Keratinocyte (primary cell): ENCODE results near the gene RPL31. TPM values are rescaled to one million over a fixed set of nuclear protein-coding genes. Genes with fewer than 3 reads are reported as not detected.

ENCODE experiments used
- DNase-seq: peaks from one replicate; pipeline ENCODE4 v3.0.0-alpha.2; 2011; ENCODE audit warnings: low read depth, missing footprints, low spot score
- FAIRE-seq: peaks from 2 replicates; lab custom pipeline; 2011; peaks lifted over from hg19 to GRCh38; lab: Jason Lieb, UNC
- H2AFZ ChIP-seq: 2 replicates; pipeline ENCODE4 v1.6.0; 2012; ENCODE audit warnings: low read length, control low read depth, inconsistent platforms; ENCODE audit not compliant: control insufficient read depth
- H3K27ac ChIP-seq: 2 replicates; pipeline ENCODE4 v1.5.1; 2011; ENCODE audit warnings: low read length; ENCODE audit not compliant: control insufficient read depth, insufficient read depth
- H3K27me3 ChIP-seq: 3 replicates; pipeline ENCODE4 v1.6.0; 2011; ENCODE audit warnings: low read length; ENCODE audit not compliant: control insufficient read depth, insufficient read depth; ENCODE audit errors: extremely low read depth
- H3K36me3 ChIP-seq, 2 experiments: 2 replicates in 1 of 2; 3 replicates in 1 of 2; pipeline ENCODE4 v1.5.1; 2011; ENCODE audit warnings: low read length in 2 of 2, mild to moderate bottlenecking in 1 of 2; ENCODE audit not compliant: control insufficient read depth in 2 of 2, insufficient read depth in 2 of 2; ENCODE audit errors: extremely low read depth in 1 of 2
- H3K4me1 ChIP-seq: 3 replicates; pipeline ENCODE4 v1.5.1; 2011; ENCODE audit warnings: low read length; ENCODE audit not compliant: control insufficient read depth, insufficient read depth; ENCODE audit errors: extremely low read depth
- H3K4me2 ChIP-seq: 3 replicates; pipeline ENCODE4 v1.6.0; 2011; ENCODE audit warnings: low read depth, low read length; ENCODE audit not compliant: control insufficient read depth, insufficient read depth; ENCODE audit errors: extremely low read depth
- H3K4me3 ChIP-seq, 3 experiments: fragments of 200-600 bp in 1 of 3; sonication (generic) in 1 of 3; 2 replicates in 2 of 3; 3 replicates in 1 of 3; pipeline ENCODE4 v1.5.1; 2011 to 2016; ENCODE audit warnings: low read length in 3 of 3, mild to moderate bottlenecking in 3 of 3, control low read depth in 2 of 3, inconsistent platforms in 1 of 3, low read depth in 1 of 3, mixed read lengths in 1 of 3, mixed run types in 1 of 3, moderate library complexity in 1 of 3; ENCODE audit not compliant: control insufficient read depth in 2 of 3, insufficient read depth in 2 of 3; ENCODE audit errors: extremely low read depth in 1 of 3
- H3K79me2 ChIP-seq: 2 replicates; pipeline ENCODE4 v1.6.0; 2012; ENCODE audit warnings: low read length; ENCODE audit not compliant: control insufficient read depth, insufficient read depth
- H3K9ac ChIP-seq: 3 replicates; pipeline ENCODE4 v1.6.0; 2011; ENCODE audit warnings: low read length; ENCODE audit not compliant: control insufficient read depth, insufficient read depth; ENCODE audit errors: extremely low read depth
- H3K9me1 ChIP-seq: 3 replicates; pipeline ENCODE4 v1.6.0; 2011; ENCODE audit warnings: low read length; ENCODE audit not compliant: control insufficient read depth, insufficient read depth; ENCODE audit errors: extremely low read depth
- H3K9me3 ChIP-seq: 2 replicates; pipeline ENCODE4 v1.5.1; 2012; ENCODE audit warnings: low read depth, low read length; ENCODE audit not compliant: control insufficient read depth
- H4K20me1 ChIP-seq: 3 replicates; pipeline ENCODE4 v1.6.0; 2011; ENCODE audit warnings: low read length; ENCODE audit not compliant: control insufficient read depth, insufficient read depth; ENCODE audit errors: extremely low read depth
- EZH2 ChIP-seq: IDR thresholded peaks from one replicate; pipeline ENCODE4 v1.6.1; 2012; ENCODE audit warnings: inconsistent platforms, mild to moderate bottlenecking, low read length, moderate library complexity
- dilution Hi-C: fragments of 300-500 bp; cut with MboI; formaldehyde crosslinking; loops from one replicate; pipeline ENCODE4 v1.7.0; 2020; ENCODE audit warnings: low sequenced_read_pairs; ENCODE audit not compliant: extremely low pct_ligation_motif_present
- polyA plus RNA-seq, 5 experiments: library from polyadenylated mRNA; depleted of rRNA in 3 of 5; stranded (reverse) in 3 of 5; stranded (forward) in 1 of 5; unstranded in 1 of 5; fragments of >200 nt; gene quantifications; 1 replicate in 1 of 5; 2 replicates in 3 of 5; 3 replicates in 1 of 5; pipeline versions ENCODE4 v1.2.1 to v1.2.3, GENCODE V29; 2011 to 2012; ENCODE audit warnings: missing spikeins in 2 of 5, low read depth in 1 of 5, low replicate concordance in 1 of 5
- TF ChIP-seq, protein P1 (sequence below), 3 experiments: IDR thresholded peaks in 1 of 3; conservative IDR thresholded peaks in 1 of 3; optimal IDR thresholded peaks in 1 of 3; 2 replicates in 2 of 3; 3 replicates in 1 of 3; pipeline versions ENCODE3 to v1.5.1; 2011; ENCODE audit warnings: low read length in 3 of 3, mild to moderate bottlenecking in 3 of 3, moderate library complexity in 2 of 3, control low read depth in 1 of 3, inconsistent platforms in 1 of 3; ENCODE audit not compliant: insufficient read depth in 2 of 3; ENCODE audit errors: extremely low read depth in 1 of 3

The RPL31 gene
- polyA plus RNA-seq, 1 donor (not counting 4 experiments of a cell fraction or from before 2014, with no cell fraction given): 2,795 TPM

- H3K79me2 ChIP-seq: peaks cover 6% of the 10 kb centered on the region
- TF ChIP-seq EZH2: no peak
- TF ChIP-seq, protein P1, sequence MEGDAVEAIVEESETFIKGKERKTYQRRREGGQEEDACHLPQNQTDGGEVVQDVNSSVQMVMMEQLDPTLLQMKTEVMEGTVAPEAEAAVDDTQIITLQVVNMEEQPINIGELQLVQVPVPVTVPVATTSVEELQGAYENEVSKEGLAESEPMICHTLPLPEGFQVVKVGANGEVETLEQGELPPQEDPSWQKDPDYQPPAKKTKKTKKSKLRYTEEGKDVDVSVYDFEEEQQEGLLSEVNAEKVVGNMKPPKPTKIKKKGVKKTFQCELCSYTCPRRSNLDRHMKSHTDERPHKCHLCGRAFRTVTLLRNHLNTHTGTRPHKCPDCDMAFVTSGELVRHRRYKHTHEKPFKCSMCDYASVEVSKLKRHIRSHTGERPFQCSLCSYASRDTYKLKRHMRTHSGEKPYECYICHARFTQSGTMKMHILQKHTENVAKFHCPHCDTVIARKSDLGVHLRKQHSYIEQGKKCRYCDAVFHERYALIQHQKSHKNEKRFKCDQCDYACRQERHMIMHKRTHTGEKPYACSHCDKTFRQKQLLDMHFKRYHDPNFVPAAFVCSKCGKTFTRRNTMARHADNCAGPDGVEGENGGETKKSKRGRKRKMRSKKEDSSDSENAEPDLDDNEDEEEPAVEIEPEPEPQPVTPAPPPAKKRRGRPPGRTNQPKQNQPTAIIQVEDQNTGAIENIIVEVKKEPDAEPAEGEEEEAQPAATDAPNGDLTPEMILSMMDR (optimal IDR thresholded peaks at IDR 0.05 in 1 of 3, IDR thresholded peaks at IDR 0.05 in 1 of 3, conservative IDR thresholded peaks at IDR 0.05 in 1 of 3; ENCODE audit: extremely low read depth in 1 of 3, insufficient read depth in 2 of 3, low read length in 3 of 3): no peak
- peaks cover 6% of the 10 kb centered on the region for H3K4me1 ChIP-seq
- peaks cover 0 to 28% of the 10 kb centered on the region in 2 experiments for H3K36me3 ChIP-seq
- no peak overlapping the region for H3K27ac ChIP-seq
- no peak for DNase-seq
- H2AFZ ChIP-seq: no peak overlapping the region
- no peaks in the 10 kb centered on the region for H4K20me1 ChIP-seq
- H3K9me3 ChIP-seq: no peaks in the 10 kb centered on the region
- no peak overlapping the region for H3K4me2 ChIP-seq
- no peaks in the 10 kb centered on the region for H3K9me1 ChIP-seq
- H3K27me3 ChIP-seq: no peaks in the 10 kb centered on the region
- no peak overlapping the region for H3K9ac ChIP-seq
- no peak overlapping the region for H3K4me3 ChIP-seq
- dilution Hi-C loops: no loop called here
- FAIRE-seq: no peak
Observed at GRCh38 chr2:100997509-100998234, 4.4 kb upstream of the RPL31 start.

DNA sequence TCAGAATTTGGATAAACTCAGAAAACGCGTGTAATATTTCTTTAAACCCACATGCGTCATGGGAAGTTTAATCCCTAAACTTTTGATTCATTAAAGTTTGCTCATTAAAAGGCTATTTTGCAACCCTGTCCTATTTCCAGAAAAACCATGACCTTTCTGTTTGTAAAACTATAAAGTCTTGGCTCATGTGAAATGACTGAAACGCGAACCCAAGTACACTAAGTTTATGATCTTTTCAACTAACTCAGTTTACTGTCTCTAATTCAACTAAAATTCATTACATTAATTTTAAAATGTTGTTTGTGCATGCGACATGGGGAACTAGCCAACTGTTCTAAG, 3.9 kb upstream of the RPL31 start:
- TF ChIP-seq EZH2: no peak
- TF ChIP-seq, protein P1 (optimal IDR thresholded peaks at IDR 0.05 in 1 of 3, IDR thresholded peaks at IDR 0.05 in 1 of 3, conservative IDR thresholded peaks at IDR 0.05 in 1 of 3; ENCODE audit: extremely low read depth in 1 of 3, insufficient read depth in 2 of 3, low read length in 3 of 3): no peak
- H2AFZ ChIP-seq: no peak overlapping the region
- peaks cover 6% of the 10 kb centered on the region for H3K4me1 ChIP-seq
- H3K36me3 ChIP-seq: peaks cover 1 to 27% of the 10 kb centered on the region in 2 experiments
- no peak for DNase-seq
- H3K9me1 ChIP-seq: no peaks in the 10 kb centered on the region
- no peak overlapping the region for H3K9ac ChIP-seq
- dilution Hi-C loops: no loop called here
- H3K27me3 ChIP-seq: no peaks in the 10 kb centered on the region
- H3K4me3 ChIP-seq: no peak overlapping the region
- H3K4me2 ChIP-seq: no peak overlapping the region
- H4K20me1 ChIP-seq: no peaks in the 10 kb centered on the region
- no peaks in the 10 kb centered on the region for H3K9me3 ChIP-seq
- FAIRE-seq: no peak
- no peak overlapping the region for H3K27ac ChIP-seq
- H3K79me2 ChIP-seq: peaks cover 11% of the 10 kb centered on the region
